HepG2 (cell line): ENCODE results near the gene CAVIN1. TPM values are rescaled to one million over a fixed set of nuclear protein-coding genes. Genes with fewer than 3 reads are reported as not detected.
A peak's percentile ranks its signal among the peaks of the same experiment; 100 is the strongest.

Experiments
- CBFB ChIP-seq: sonication (generic); formaldehyde crosslinking; IDR thresholded peaks from 2 replicates; pipeline ENCODE4 v1.4.0; 2020; ENCODE audit warnings: missing genetic modification reagents
- EP300 ChIP-seq, 3 experiments: sonication (generic) in 1 of 3; formaldehyde crosslinking in 1 of 3; IDR thresholded peaks; 2 replicates each; pipeline versions ENCODE4 v1.5.1 to v1.6.1; 2011 to 2020; ENCODE audit warnings: low read depth in 2 of 3, low read length in 2 of 3, borderline replicate concordance in 1 of 3, improper control_type of control experiment in 1 of 3, mild to moderate bottlenecking in 1 of 3, missing genetic modification reagents in 1 of 3, moderate library complexity in 1 of 3
- ETV6 ChIP-seq: sonication (generic); formaldehyde crosslinking; conservative IDR thresholded peaks from 2 replicates; pipeline ENCODE4 v1.4.0; 2020; ENCODE audit warnings: missing genetic modification reagents
- JUND ChIP-seq: sonication (generic); formaldehyde crosslinking; IDR thresholded peaks from 2 replicates; pipeline ENCODE4 v1.8.0; 2022; ENCODE audit warnings: mild to moderate bottlenecking, missing genetic modification reagents
- KLF16 ChIP-seq, 2 experiments: sonication (generic) in 1 of 2; formaldehyde crosslinking in 1 of 2; IDR thresholded peaks; 2 replicates each; pipeline versions ENCODE4 v1.6.1 to v1.8.0; 2016 to 2023; ENCODE audit warnings: missing genetic modification reagents in 2 of 2, missing compliant biosample characterization in 1 of 2
- MATR3 ChIP-seq: sonication (generic); formaldehyde crosslinking; IDR thresholded peaks from 2 replicates; pipeline ENCODE4 v1.4.0; 2020; ENCODE audit warnings: missing genetic modification reagents
- MED8 ChIP-seq: sonication (generic); formaldehyde crosslinking; IDR thresholded peaks from 2 replicates; pipeline ENCODE4 v1.8.1; 2023; ENCODE audit warnings: mild to moderate bottlenecking, missing genetic modification reagents; ENCODE audit not compliant: insufficient replicate concordance
- MEIS1 ChIP-seq: sonication (generic); formaldehyde crosslinking; IDR thresholded peaks from 2 replicates; pipeline ENCODE4 v1.9.0; 2021; ENCODE audit warnings: mild to moderate bottlenecking, missing genetic modification reagents, moderate library complexity, borderline replicate concordance
- NCOA5 ChIP-seq: sonication (generic); formaldehyde crosslinking; IDR thresholded peaks from 2 replicates; pipeline ENCODE4 v1.4.0; 2020; ENCODE audit warnings: missing genetic modification reagents
- NPAS2 ChIP-seq: sonication (generic); formaldehyde crosslinking; IDR thresholded peaks from 2 replicates; pipeline ENCODE4 v1.8.0; 2022; ENCODE audit warnings: mild to moderate bottlenecking, missing genetic modification reagents, borderline replicate concordance
- PITX1 ChIP-seq: sonication (generic); formaldehyde crosslinking; IDR thresholded peaks from 2 replicates; pipeline ENCODE4 v1.5.1; 2020; ENCODE audit warnings: mild to moderate bottlenecking, missing genetic modification reagents
- SALL2 ChIP-seq: sonication (generic); formaldehyde crosslinking; IDR thresholded peaks from 2 replicates; pipeline ENCODE4 v1.8.1; 2023; ENCODE audit warnings: mild to moderate bottlenecking, missing genetic modification reagents, inconsistent platforms
- TAF15 ChIP-seq: fragments of 200-400 bp; formaldehyde crosslinking; IDR thresholded peaks from one replicate; pipeline ENCODE4 v1.6.1; 2018; ENCODE audit warnings: mild to moderate bottlenecking, low read depth, low read length; ENCODE audit not compliant: poor library complexity, severe bottlenecking
- TCF7L2 ChIP-seq: IDR thresholded peaks from 2 replicates; pipeline ENCODE4 v1.6.1; 2011; ENCODE audit warnings: mild to moderate bottlenecking, low read depth, low read length, moderate library complexity
- TRIM24 ChIP-seq: sonication (generic); formaldehyde crosslinking; IDR thresholded peaks from 2 replicates; pipeline ENCODE4 v1.8.0; 2022; ENCODE audit warnings: mild to moderate bottlenecking, missing genetic modification reagents
- ZFP82 ChIP-seq: sonication (generic); formaldehyde crosslinking; IDR thresholded peaks from 2 replicates; pipeline ENCODE4 v1.5.1; 2020; ENCODE audit warnings: mild to moderate bottlenecking, missing genetic modification reagents, borderline replicate concordance
- ZIK1 ChIP-seq: sonication (generic); formaldehyde crosslinking; IDR thresholded peaks from 2 replicates; pipeline ENCODE4 v1.5.0; 2020; ENCODE audit warnings: mild to moderate bottlenecking, low read depth, missing genetic modification reagents, borderline replicate concordance
- ZNF232 ChIP-seq: sonication (generic); formaldehyde crosslinking; IDR thresholded peaks from 2 replicates; pipeline ENCODE4 v1.4.0; 2020; ENCODE audit warnings: missing genetic modification reagents, borderline replicate concordance
- ZNF550 ChIP-seq: sonication (generic); formaldehyde crosslinking; IDR thresholded peaks from 2 replicates; pipeline ENCODE4 v1.4.0; 2020; ENCODE audit warnings: mild to moderate bottlenecking, missing genetic modification reagents, borderline replicate concordance
- ZNF563 ChIP-seq: sonication (generic); formaldehyde crosslinking; IDR thresholded peaks from 2 replicates; pipeline ENCODE4 v1.8.0; 2022; ENCODE audit warnings: mild to moderate bottlenecking, moderate library complexity, missing genetic modification reagents
- ZNF883 ChIP-seq: sonication (generic); formaldehyde crosslinking; IDR thresholded peaks from 2 replicates; pipeline ENCODE4 v1.5.1; 2020; ENCODE audit warnings: mild to moderate bottlenecking, missing genetic modification reagents; ENCODE audit errors: not compliant biosample characterization
- ZUFSP ChIP-seq: sonication (generic); formaldehyde crosslinking; IDR thresholded peaks from 2 replicates; pipeline ENCODE4 v1.9.0; 2021; ENCODE audit warnings: missing genetic modification reagents, mild to moderate bottlenecking, borderline replicate concordance
- polyA plus RNA-seq, 8 experiments: library from polyadenylated mRNA; depleted of rRNA in 3 of 8; stranded (reverse) in 7 of 8; unstranded in 1 of 8; fragments of >200 nt; fragmentation: Illumina TruSeq in 4 of 8; extraction: Trizol in 4 of 8; gene quantifications; 2 replicates each; pipeline versions ENCODE4 v1.2.1 to v1.2.3, GENCODE V29; 2011 to 2016; ENCODE audit warnings: low read depth in 4 of 8, missing spikeins in 1 of 8, mixed read lengths in 1 of 8; ENCODE audit not compliant: insufficient read depth in 1 of 8
- total RNA-seq, 5 experiments: library from RNA; depleted of rRNA; stranded (reverse); fragments of >200 nt; fragmentation: Illumina TruSeq; extraction: Trizol; gene quantifications; 2 replicates each; pipeline ENCODE4 v1.2.3, GENCODE V29; 2016; ENCODE audit warnings: low read depth in 1 of 5
- TF ChIP-seq, protein P1 (sequence below): sonication (generic); formaldehyde crosslinking; IDR thresholded peaks from 2 replicates; pipeline ENCODE4 v1.5.1; 2020; ENCODE audit warnings: missing genetic modification reagents, mild to moderate bottlenecking, borderline replicate concordance
- TF ChIP-seq, protein P2 (sequence below): sonication (generic); formaldehyde crosslinking; IDR thresholded peaks from 2 replicates; pipeline ENCODE4 v1.4.0; 2020; ENCODE audit warnings: mild to moderate bottlenecking, missing genetic modification reagents
- TF ChIP-seq, protein P3 (sequence below): sonication (generic); formaldehyde crosslinking; IDR thresholded peaks from 2 replicates; pipeline ENCODE4 v1.5.0; 2020; ENCODE audit warnings: missing genetic modification reagents, mild to moderate bottlenecking, borderline replicate concordance

Gene CAVIN1
- total and polyA plus RNA-seq, 2 of the 13 experiments (the other 11 are each of a cell fraction or from before 2014, with no cell fraction given), result 15.9 to 25.5 TPM

DNA sequence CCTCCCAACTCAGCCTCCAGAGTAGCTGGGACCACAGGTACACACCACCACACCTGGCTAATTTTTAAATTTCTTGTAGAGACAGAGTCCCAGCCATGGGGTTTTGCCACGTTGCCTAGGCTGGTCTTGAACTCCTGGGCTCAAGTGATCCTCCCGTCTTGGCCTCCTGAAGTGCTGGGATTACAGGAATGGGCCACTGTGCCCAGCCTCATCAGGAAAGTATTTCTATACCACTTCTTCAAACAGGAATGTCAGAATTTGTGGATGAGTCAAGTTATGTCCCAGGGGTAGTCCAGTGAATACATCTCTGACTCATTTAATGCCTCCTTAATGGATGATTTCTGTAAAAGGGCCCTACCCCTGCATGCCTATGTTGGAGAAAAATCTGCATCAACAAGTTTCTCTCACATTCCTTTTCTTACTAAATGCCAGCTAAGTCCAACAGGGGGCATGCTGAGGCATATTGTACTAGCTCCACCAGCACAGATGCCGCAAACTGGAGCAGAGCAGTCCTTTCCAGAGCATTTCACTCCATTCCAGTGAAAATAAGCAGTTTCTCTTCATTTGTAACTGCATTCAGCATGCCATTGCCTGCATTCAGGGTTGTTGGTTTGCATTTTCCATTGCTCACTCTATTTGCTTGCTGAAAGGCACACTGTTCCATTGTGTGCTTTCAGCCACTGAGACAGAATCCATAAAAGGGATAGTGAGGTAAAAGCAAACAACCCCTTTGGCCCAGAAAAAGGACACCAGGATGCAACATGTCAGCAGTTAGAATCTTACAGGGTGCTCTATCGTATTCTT, 5.3 kb upstream of the CAVIN1 start (continued):
- no peak for TF ChIP-seq KLF16 (CRISPR knock-in tag; IDR thresholded peaks at IDR 0.05)
- TF ChIP-seq TRIM24 (CRISPR knock-in tag), result no peak
- no peak for TF ChIP-seq ETV6 (CRISPR knock-in tag)
- TF ChIP-seq ZNF550 (CRISPR knock-in tag), result no peak
- TF ChIP-seq EP300 (IDR thresholded peaks at IDR 0.05; ENCODE audit: low read depth in 2 of 2, low read length in 2 of 2), result peak in 1 of 2 experiments; percentile 85; a peak in 1 of 4 replicates
- TF ChIP-seq EP300 (CRISPR knock-in tag; IDR thresholded peaks at IDR 0.05; ENCODE audit: borderline replicate concordance), result no peak; the same call in 1 of the 2 replicates
- TF ChIP-seq CBFB, result no peak
- TF ChIP-seq TCF7L2, result no peak
- 0 out of 2 replicates have a peak, but pooled peaks have one; percentile 71 for TF ChIP-seq MEIS1 (CRISPR knock-in tag)
- no peak for TF ChIP-seq ZIK1 (CRISPR knock-in tag)
- TF ChIP-seq, protein P1, sequence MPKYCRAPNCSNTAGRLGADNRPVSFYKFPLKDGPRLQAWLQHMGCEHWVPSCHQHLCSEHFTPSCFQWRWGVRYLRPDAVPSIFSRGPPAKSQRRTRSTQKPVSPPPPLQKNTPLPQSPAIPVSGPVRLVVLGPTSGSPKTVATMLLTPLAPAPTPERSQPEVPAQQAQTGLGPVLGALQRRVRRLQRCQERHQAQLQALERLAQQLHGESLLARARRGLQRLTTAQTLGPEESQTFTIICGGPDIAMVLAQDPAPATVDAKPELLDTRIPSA (CRISPR knock-in tag), result no peak
- no peak for TF ChIP-seq JUND
- no peak for TF ChIP-seq MATR3 (CRISPR knock-in tag)
- TF ChIP-seq SALL2 (CRISPR knock-in tag), result no peak
- TF ChIP-seq PITX1 (CRISPR knock-in tag), result no peak
- no peak for TF ChIP-seq MED8
- no peak for TF ChIP-seq ZNF232 (CRISPR knock-in tag)
- TF ChIP-seq ZFP82 (CRISPR knock-in tag), result no peak
- TF ChIP-seq NCOA5, result no peak
- TF ChIP-seq ZNF563 (CRISPR knock-in tag), result no peak
- TF ChIP-seq, protein P2, sequence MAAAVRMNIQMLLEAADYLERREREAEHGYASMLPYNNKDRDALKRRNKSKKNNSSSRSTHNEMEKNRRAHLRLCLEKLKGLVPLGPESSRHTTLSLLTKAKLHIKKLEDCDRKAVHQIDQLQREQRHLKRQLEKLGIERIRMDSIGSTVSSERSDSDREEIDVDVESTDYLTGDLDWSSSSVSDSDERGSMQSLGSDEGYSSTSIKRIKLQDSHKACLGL (CRISPR knock-in tag), result no peak
- no peak for TF ChIP-seq TAF15
- TF ChIP-seq, protein P3, sequence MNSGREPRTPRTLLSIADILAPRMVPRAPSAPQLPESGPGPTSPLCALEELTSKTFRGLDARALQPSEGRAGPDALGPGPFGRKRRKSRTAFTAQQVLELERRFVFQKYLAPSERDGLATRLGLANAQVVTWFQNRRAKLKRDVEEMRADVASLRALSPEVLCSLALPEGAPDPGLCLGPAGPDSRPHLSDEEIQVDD (CRISPR knock-in tag), result no peak
- TF ChIP-seq ZUFSP (CRISPR knock-in tag), result no peak
- no peak for TF ChIP-seq ZNF883 (CRISPR knock-in tag)
- TF ChIP-seq NPAS2 (CRISPR knock-in tag), result no peak
